Measurements from ENCODE around the gene OSBPL6. TPM values are rescaled to one million over a fixed set of nuclear protein-coding genes. Genes with fewer than 3 reads are reported as not detected.

Gene OSBPL6
- total and polyA plus RNA-seq, 2 of the 13 experiments (the other 11 are each of a cell fraction or from before 2014, with no cell fraction given) = 0.03 to 0.11 TPM

DNA sequence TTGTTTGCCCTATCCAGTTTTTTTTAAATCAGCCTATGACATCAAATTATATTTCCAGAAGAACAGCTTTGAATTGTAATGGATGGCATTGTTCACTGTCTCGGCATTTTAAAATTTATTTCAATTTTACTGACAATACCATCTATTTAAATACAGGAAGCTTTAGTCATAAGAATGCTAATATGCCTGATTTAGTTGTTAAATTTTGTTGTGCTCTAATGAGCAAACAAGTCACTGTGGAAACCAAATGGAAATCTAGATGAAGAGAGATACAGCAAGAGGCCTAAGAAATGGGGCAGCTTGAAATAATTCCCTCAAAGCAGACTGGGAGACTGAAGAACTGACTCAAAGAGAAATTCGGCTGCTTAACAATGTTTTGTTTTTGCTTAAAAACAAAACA is 76.8 kb downstream of the OSBPL6 start:
- no peak overlapping the region for H2AFZ ChIP-seq (ENCODE audit: low read length)
- H3K4me3 ChIP-seq (replicated peaks in 1 of 3; ENCODE audit: insufficient read depth in 1 of 3, low read depth in 2 of 3, low read length in 3 of 3) = no peak overlapping the region
- no peaks in the 10 kb centered on the region for H3K36me3 ChIP-seq (replicated peaks in 1 of 2; ENCODE audit: control insufficient read depth in 1 of 2, insufficient read depth in 2 of 2, low read length in 2 of 2)
- intact Hi-C loops (cut with micrococcal nuclease; ENCODE audit: unreplicated experiment) = no loop called here
- WGBS (ENCODE audit: low lambda C conversion rate) = 13% methylated on average over 2 of the region's 2 CpGs
- no peak for TF ChIP-seq JARID2 (CRISPR knock-in tag; IDR thresholded peaks at IDR 0.05; ENCODE audit: insufficient replicate concordance)
- TF ChIP-seq CBFB (CRISPR knock-in tag; IDR thresholded peaks at IDR 0.05) = no peak
- TF ChIP-seq ZNF343 (CRISPR knock-in tag; IDR thresholded peaks at IDR 0.05) = no peak
- TF ChIP-seq ZNF605 (CRISPR knock-in tag; IDR thresholded peaks at IDR 0.05) = no peak
- no peak for TF ChIP-seq ZNF75D (CRISPR knock-in tag; IDR thresholded peaks at IDR 0.05; ENCODE audit: borderline replicate concordance)
- TF ChIP-seq ZNF878 (CRISPR knock-in tag; IDR thresholded peaks at IDR 0.05) = no peak
- TF ChIP-seq ZNF678 (CRISPR knock-in tag; IDR thresholded peaks at IDR 0.05) = no peak
- no peak for TF ChIP-seq CEBPG (CRISPR knock-in tag; IDR thresholded peaks at IDR 0.05)
- TF ChIP-seq, protein P1, sequence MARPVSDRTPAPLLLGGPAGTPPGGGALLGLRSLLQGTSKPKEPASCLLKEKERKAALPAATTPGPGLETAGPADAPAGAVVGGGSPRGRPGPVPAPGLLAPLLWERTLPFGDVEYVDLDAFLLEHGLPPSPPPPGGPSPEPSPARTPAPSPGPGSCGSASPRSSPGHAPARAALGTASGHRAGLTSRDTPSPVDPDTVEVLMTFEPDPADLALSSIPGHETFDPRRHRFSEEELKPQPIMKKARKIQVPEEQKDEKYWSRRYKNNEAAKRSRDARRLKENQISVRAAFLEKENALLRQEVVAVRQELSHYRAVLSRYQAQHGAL (CRISPR knock-in tag; IDR thresholded peaks at IDR 0.05; ENCODE audit: not compliant biosample characterization) = no peak
- no peak for TF ChIP-seq ZNF703 (CRISPR knock-in tag; IDR thresholded peaks at IDR 0.05; ENCODE audit: borderline replicate concordance)
- TF ChIP-seq, protein P2, sequence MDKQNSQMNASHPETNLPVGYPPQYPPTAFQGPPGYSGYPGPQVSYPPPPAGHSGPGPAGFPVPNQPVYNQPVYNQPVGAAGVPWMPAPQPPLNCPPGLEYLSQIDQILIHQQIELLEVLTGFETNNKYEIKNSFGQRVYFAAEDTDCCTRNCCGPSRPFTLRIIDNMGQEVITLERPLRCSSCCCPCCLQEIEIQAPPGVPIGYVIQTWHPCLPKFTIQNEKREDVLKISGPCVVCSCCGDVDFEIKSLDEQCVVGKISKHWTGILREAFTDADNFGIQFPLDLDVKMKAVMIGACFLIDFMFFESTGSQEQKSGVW (CRISPR knock-in tag; IDR thresholded peaks at IDR 0.05; ENCODE audit: borderline replicate concordance) = no peak
- TF ChIP-seq ZNF264 (CRISPR knock-in tag; IDR thresholded peaks at IDR 0.05) = no peak
- TF ChIP-seq, protein P3, sequence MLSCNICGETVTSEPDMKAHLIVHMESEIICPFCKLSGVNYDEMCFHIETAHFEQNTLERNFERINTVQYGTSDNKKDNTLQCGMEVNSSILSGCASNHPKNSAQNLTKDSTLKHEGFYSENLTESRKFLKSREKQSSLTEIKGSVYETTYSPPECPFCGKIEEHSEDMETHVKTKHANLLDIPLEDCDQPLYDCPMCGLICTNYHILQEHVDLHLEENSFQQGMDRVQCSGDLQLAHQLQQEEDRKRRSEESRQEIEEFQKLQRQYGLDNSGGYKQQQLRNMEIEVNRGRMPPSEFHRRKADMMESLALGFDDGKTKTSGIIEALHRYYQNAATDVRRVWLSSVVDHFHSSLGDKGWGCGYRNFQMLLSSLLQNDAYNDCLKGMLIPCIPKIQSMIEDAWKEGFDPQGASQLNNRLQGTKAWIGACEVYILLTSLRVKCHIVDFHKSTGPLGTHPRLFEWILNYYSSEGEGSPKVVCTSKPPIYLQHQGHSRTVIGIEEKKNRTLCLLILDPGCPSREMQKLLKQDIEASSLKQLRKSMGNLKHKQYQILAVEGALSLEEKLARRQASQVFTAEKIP (CRISPR knock-in tag; IDR thresholded peaks at IDR 0.05; ENCODE audit: borderline replicate concordance) = no peak
- no peak for FAIRE-seq
- no peaks in the 10 kb centered on the region for H3K4me1 ChIP-seq (ENCODE audit: insufficient read depth, low read length)
- POLR2A ChIA-PET = no interaction called here
- in situ Hi-C loops (cut with HindIII; ENCODE audit: extremely low pct_ligation_motif_present, low pct_unique_long_range_greater_than_20kb) = no loop called here
- H4K20me1 ChIP-seq (ENCODE audit: insufficient read depth, low read length) = no peaks in the 10 kb centered on the region
- no peak overlapping the region for H3K27ac ChIP-seq (ENCODE audit: extremely low read length, insufficient read depth, low read length)
- no peaks in the 10 kb centered on the region for H3K27me3 ChIP-seq (ENCODE audit: control insufficient read depth in 1 of 2, insufficient read depth in 2 of 2, low read length in 2 of 2)
- H3K79me2 ChIP-seq (ENCODE audit: insufficient read depth, low read length) = no peaks in the 10 kb centered on the region
- no peak overlapping the region for H3K4me2 ChIP-seq (ENCODE audit: low read depth, low read length)
- DNase-seq (ENCODE audit: low spot score) = no peak
- no TSS peak for BruUV-seq (replicated peaks)
- CTCF ChIA-PET (ENCODE audit: low intra/inter-chr PET ratio, low total read pairs) = no interaction called here
- no peaks in the 10 kb centered on the region for H3K9me3 ChIP-seq (ENCODE audit: low read length)
- H3K9ac ChIP-seq (ENCODE audit: insufficient read depth, low read depth, low read length) = no peak overlapping the region
- no peak for ATAC-seq
